ENCODE results near the gene TBCD.

Gene TBCD

DNA sequence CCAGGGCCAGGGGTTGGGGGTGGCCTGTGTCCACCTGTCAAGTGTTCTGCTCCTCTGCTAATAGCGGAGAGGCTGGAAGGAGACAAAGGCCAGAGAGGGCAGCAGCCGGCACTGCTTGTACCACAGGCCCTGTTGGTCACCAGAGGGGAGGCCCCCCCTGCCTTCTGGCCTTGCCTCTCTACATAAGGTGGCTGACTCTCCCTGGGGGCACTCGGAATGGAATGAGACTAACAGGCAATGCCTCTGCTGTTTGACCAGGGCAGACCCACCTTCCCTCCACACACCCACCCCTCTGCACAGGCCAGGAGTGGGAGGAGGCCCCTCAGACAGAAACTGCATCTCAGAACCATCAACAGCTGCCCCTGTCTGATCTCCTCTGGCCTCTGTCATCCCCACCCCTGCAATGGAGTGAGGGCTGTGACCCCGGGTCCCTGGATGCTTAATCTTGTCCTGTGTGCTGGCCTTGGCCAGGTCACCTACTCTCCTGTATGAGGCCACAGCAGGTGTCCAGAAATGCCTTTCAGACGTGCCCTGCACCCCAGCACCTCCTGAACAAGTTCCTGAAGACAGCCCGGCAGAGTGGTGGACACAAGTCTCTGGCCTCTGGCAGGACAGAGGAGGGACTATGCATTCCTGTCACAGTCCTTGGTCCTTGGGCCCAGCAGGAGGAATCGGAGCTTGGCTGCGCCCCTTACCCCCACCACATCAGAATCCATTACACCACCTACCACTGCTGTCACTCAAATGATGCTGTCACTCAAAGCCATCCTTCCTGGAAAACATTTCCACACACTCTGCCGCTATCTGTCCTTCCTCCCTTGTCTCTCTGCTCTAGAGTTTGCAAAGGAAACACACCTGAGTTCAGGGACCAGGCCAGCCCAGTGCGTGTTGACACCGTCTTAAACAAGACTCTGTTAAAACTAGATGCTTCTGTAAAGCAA, 195.5 kb downstream of the TBCD start:
- Histone ChIP-seq H3K4me3 (ENCODE audit: insufficient read depth, low read length, poor library complexity, severe bottlenecking) (no peak overlapping the region), H3K4me2 (ENCODE audit: low read depth, low read length, poor library complexity, severe bottlenecking) (no peak overlapping the region), H3K79me2 (ENCODE audit: insufficient read depth, low read length) (no peaks in the 10 kb centered on the region), H3K9me3 (ENCODE audit: insufficient read depth, low read length) (peaks cover 22% of the 10 kb centered on the region), H3K9me2 (replicated peaks; ENCODE audit: insufficient read depth, low read length) (no peaks in the 10 kb centered on the region), H3K36me3 (ENCODE audit: low read length) (peaks cover 19% of the 10 kb centered on the region), H3F3A (ENCODE audit: insufficient read depth) (no peaks in the 10 kb centered on the region), H4K20me1 (ENCODE audit: low read depth, low read length) (no peaks in the 10 kb centered on the region), H3K9ac (ENCODE audit: low read length) (no peak overlapping the region), H3K27ac (ENCODE audit: low read depth, low read length) (no peak overlapping the region), H2AFZ (ENCODE audit: low read depth, low read length, severe bottlenecking) (no peak overlapping the region), H3K27me3 (ENCODE audit: low read length) (no peaks in the 10 kb centered on the region)
- no peak for TF ChIP-seq EZH2phosphoT487 (conservative IDR thresholded peaks at IDR 0.05; ENCODE audit: low read length)
- TF ChIP-seq, protein P1, sequence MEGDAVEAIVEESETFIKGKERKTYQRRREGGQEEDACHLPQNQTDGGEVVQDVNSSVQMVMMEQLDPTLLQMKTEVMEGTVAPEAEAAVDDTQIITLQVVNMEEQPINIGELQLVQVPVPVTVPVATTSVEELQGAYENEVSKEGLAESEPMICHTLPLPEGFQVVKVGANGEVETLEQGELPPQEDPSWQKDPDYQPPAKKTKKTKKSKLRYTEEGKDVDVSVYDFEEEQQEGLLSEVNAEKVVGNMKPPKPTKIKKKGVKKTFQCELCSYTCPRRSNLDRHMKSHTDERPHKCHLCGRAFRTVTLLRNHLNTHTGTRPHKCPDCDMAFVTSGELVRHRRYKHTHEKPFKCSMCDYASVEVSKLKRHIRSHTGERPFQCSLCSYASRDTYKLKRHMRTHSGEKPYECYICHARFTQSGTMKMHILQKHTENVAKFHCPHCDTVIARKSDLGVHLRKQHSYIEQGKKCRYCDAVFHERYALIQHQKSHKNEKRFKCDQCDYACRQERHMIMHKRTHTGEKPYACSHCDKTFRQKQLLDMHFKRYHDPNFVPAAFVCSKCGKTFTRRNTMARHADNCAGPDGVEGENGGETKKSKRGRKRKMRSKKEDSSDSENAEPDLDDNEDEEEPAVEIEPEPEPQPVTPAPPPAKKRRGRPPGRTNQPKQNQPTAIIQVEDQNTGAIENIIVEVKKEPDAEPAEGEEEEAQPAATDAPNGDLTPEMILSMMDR (IDR thresholded peaks at IDR 0.05; ENCODE audit: insufficient read depth, low read length, poor library complexity, severe bottlenecking), result no peak

DNA sequence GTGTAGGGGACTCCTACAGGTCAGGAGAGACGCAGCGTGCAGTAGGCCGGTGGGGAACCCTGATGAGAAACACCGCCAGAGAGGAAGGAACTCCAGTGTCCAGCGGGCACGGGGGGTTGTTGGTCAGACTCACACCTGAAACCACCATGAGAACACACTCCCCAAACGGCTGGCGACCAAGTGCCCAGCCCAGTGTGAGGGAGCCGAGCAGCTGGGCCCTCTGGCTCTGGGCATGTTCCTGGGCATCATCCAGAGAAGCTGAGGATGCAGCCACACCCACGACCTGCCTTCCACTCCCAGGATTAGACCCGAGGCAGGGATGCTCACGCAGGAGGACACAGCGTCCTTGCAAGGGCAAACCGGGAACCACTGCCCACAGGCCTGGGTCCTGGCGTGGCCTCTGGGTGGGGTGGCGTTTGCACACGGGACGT, 196.2 kb downstream of the TBCD start:
- Histone ChIP-seq H2AFZ (ENCODE audit: low read depth, low read length, severe bottlenecking) (no peak overlapping the region), H3K36me3 (ENCODE audit: low read length) (peaks cover 19% of the 10 kb centered on the region), H3K79me2 (ENCODE audit: insufficient read depth, low read length) (no peaks in the 10 kb centered on the region), H3K4me3 (ENCODE audit: insufficient read depth, low read length, poor library complexity, severe bottlenecking) (no peak overlapping the region), H3K27ac (ENCODE audit: low read depth, low read length) (no peak overlapping the region), H3K27me3 (ENCODE audit: low read length) (no peaks in the 10 kb centered on the region), H3F3A (ENCODE audit: insufficient read depth) (no peaks in the 10 kb centered on the region), H3K9me3 (ENCODE audit: insufficient read depth, low read length) (peaks cover 22% of the 10 kb centered on the region), H4K20me1 (ENCODE audit: low read depth, low read length) (no peaks in the 10 kb centered on the region), H3K9me2 (replicated peaks; ENCODE audit: insufficient read depth, low read length) (no peaks in the 10 kb centered on the region), H3K9ac (ENCODE audit: low read length) (no peak overlapping the region), H3K4me2 (ENCODE audit: low read depth, low read length, poor library complexity, severe bottlenecking) (no peak overlapping the region)
- no peak for TF ChIP-seq EZH2phosphoT487 (conservative IDR thresholded peaks at IDR 0.05; ENCODE audit: low read length)
- TF ChIP-seq, protein P1 (IDR thresholded peaks at IDR 0.05; ENCODE audit: insufficient read depth, low read length, poor library complexity, severe bottlenecking), result no peak

DNA sequence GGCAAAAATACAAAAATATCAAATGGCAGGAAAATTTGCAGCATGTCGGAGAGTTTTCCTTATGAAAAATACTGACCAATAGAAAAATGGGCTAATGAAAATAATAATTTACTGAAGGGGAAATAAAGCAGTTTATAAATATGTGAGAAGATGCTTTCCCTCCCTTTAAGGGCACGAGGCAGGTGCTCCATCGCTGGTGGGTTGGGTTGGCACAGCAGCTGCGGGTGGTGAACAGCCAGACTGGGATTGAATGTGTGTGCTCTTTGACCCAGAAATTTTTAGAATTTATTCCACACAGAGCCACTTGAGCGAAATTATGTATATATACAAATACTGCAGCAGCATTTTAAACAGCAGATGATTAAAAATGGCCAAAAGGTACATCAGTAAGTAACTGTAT, 197.1 kb downstream of the TBCD start:
- H3K27me3 ChIP-seq (ENCODE audit: low read length), result no peaks in the 10 kb centered on the region
- H3K4me2 ChIP-seq (ENCODE audit: low read depth, low read length, poor library complexity, severe bottlenecking), result no peak overlapping the region
- no peak overlapping the region for H2AFZ ChIP-seq (ENCODE audit: low read depth, low read length, severe bottlenecking)
- peaks cover 22% of the 10 kb centered on the region for H3K9me3 ChIP-seq (ENCODE audit: insufficient read depth, low read length)
- no peaks in the 10 kb centered on the region for H4K20me1 ChIP-seq (ENCODE audit: low read depth, low read length)
- no peak overlapping the region for H3K27ac ChIP-seq (ENCODE audit: low read depth, low read length)
- peaks cover 15% of the 10 kb centered on the region for H3K36me3 ChIP-seq (ENCODE audit: low read length)
- H3K79me2 ChIP-seq (ENCODE audit: insufficient read depth, low read length), result no peaks in the 10 kb centered on the region
- no peaks in the 10 kb centered on the region for H3F3A ChIP-seq (ENCODE audit: insufficient read depth)
- H3K9ac ChIP-seq (ENCODE audit: low read length), result no peak overlapping the region
- no peak overlapping the region for H3K4me3 ChIP-seq (ENCODE audit: insufficient read depth, low read length, poor library complexity, severe bottlenecking)
- H3K9me2 ChIP-seq (replicated peaks; ENCODE audit: insufficient read depth, low read length), result no peaks in the 10 kb centered on the region
- TF ChIP-seq EZH2phosphoT487 (conservative IDR thresholded peaks at IDR 0.05; ENCODE audit: low read length), result no peak
- TF ChIP-seq, protein P1 (IDR thresholded peaks at IDR 0.05; ENCODE audit: insufficient read depth, low read length, poor library complexity, severe bottlenecking), result no peak
